Suprapubic skin (tissue), 4 donors: Measurements from ENCODE around the gene CEBPB.

Source experiments
- POLR2A ChIP-seq, 2 donors: fragments of 450-650 bp; IDR thresholded peaks; one replicate each; pipeline ENCODE4 v1.6.1; 2017; ENCODE audit warnings: antibody characterized with exemption in 2 of 2, mild to moderate bottlenecking in 2 of 2, moderate library complexity in 2 of 2
- POLR2AphosphoS5 ChIP-seq, 3 donors: sonication (generic); formaldehyde crosslinking; IDR thresholded peaks; one replicate each; pipeline ENCODE4 v1.6.1; 2017; ENCODE audit warnings: antibody characterized with exemption in 3 of 3
- TF ChIP-seq, protein P1 (sequence below), 2 donors: fragments of 200-600 bp in 1 of 2; fragments of 450-650 bp in 1 of 2; sonication (generic) in 1 of 2; IDR thresholded peaks; one replicate each; pipeline ENCODE4 v1.5.1; 2016 to 2019; ENCODE audit warnings: antibody characterized with exemption in 2 of 2, mild to moderate bottlenecking in 1 of 2, moderate library complexity in 1 of 2

DNA sequence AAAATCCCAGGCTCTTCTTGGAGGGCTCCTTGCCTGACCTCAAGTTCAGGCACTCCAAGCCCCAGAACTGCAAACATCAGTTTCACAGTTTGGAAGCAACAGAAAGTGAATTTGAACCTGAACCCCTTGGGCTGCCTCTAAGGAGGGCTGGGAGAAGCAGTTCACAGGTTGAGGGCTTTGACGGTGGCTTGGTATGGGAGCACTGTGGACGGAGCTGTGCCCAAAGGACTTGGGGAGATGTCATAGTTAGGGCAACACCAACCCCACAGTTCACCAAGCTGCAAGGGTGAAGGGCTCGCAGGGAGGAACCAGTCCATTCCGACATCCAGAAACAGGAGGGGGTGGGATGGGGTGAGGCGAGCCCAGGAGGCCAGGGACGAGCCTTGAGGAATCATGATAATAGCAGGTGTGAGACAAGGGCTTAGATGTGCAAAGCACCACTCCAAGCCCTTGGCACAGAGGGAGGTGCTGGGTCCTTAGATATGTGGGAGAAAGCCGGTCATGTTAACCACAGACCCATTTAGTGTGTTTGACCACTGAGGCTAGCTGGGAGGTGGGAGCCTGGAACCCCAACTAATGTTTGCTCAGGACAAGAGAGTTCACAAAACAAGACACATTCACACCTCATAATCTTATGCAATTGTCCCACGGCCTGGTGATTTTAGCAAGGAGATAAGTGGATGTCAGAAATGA lies 4.3 kb downstream of the CEBPB start:
- TF ChIP-seq, protein P1, sequence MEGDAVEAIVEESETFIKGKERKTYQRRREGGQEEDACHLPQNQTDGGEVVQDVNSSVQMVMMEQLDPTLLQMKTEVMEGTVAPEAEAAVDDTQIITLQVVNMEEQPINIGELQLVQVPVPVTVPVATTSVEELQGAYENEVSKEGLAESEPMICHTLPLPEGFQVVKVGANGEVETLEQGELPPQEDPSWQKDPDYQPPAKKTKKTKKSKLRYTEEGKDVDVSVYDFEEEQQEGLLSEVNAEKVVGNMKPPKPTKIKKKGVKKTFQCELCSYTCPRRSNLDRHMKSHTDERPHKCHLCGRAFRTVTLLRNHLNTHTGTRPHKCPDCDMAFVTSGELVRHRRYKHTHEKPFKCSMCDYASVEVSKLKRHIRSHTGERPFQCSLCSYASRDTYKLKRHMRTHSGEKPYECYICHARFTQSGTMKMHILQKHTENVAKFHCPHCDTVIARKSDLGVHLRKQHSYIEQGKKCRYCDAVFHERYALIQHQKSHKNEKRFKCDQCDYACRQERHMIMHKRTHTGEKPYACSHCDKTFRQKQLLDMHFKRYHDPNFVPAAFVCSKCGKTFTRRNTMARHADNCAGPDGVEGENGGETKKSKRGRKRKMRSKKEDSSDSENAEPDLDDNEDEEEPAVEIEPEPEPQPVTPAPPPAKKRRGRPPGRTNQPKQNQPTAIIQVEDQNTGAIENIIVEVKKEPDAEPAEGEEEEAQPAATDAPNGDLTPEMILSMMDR (IDR thresholded peaks at IDR 0.05) = no peak
- TF ChIP-seq POLR2A (IDR thresholded peaks at IDR 0.05) = no peak
- TF ChIP-seq POLR2AphosphoS5 (IDR thresholded peaks at IDR 0.05) = no peak
